ENCODE measurements around the gene RAB9B. TPM values are rescaled to one million over a fixed set of nuclear protein-coding genes. Genes with fewer than 3 reads are reported as not detected.
A peak's percentile ranks its signal among the peaks of the same experiment; 100 is the strongest.

RAB9B gene
- total RNA-seq, 1 experiment from 2014 or later: 0.31 TPM

DNA sequence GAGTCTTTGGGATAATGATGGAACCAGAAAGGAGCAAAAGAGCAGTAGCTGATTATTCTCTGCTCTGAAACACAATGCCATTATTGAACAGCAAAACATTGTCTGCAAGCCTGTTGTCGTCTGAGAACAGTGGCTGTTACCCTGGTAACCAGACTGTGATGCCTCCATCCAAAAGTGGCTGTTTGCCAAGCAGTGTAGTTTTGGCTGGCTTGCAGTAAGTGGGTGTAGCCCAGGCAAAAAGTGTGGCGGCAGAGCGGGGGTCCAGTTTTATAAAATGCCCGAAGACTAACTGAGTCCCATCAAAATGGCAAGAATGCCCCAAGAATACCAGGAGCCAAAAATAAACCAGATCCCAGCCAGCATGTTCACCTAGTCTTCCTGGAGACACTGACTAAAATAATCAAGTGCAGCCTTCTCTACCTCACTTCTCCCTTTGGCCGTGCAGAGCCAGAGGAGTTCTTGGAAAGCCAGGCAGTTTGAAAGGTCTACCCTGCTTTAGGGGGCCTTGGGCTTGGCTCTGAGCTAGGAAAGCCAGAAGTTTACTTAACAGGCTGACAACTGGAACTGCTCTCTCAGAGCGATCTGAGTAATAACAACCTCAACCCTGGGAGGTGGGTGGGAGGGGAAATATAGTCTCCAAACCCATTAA lies 52.8 kb downstream of the RAB9B start:
- H3K23ac ChIP-seq (ENCODE audit: insufficient read length, low read depth, low read length): no peak overlapping the region
- no peak overlapping the region for H3K4me2 ChIP-seq (ENCODE audit: insufficient read depth, insufficient read length, low read length)
- H2BK120ac ChIP-seq (ENCODE audit: low read depth, low read length, poor library complexity, severe bottlenecking): no peak overlapping the region
- H3K9me3 Mint-ChIP-seq: peaks cover 0 to 21% of the 10 kb centered on the region in 2 experiments; a peak in 1 of 5 replicates
- H2AFZ ChIP-seq (ENCODE audit: low read length): no peak overlapping the region
- no peak overlapping the region for H2BK20ac ChIP-seq (ENCODE audit: low read depth, low read length, poor library complexity, severe bottlenecking)
- no peaks in the 10 kb centered on the region for H3K79me2 ChIP-seq (ENCODE audit: insufficient read depth, low read length)
- no peak overlapping the region for H2BK12ac ChIP-seq (ENCODE audit: insufficient read length, low read depth, low read length)
- H4K20me1 ChIP-seq (ENCODE audit: control insufficient read depth, insufficient read depth, insufficient read length): no peaks in the 10 kb centered on the region
- H3K4me1 ChIP-seq (ENCODE audit: insufficient read depth, low read length): no peaks in the 10 kb centered on the region; the same call in 1 of the 2 replicates
- no peaks in the 10 kb centered on the region for H3K23me2 ChIP-seq (ENCODE audit: insufficient read length, low read depth, low read length, poor library complexity, severe bottlenecking)
- no peaks in the 10 kb centered on the region for H3K9me3 ChIP-seq (ENCODE audit: control insufficient read depth, low read depth, low read length)
- no peak overlapping the region for H2AK5ac ChIP-seq (ENCODE audit: insufficient read length, low read length)
- no peak overlapping the region for H4K8ac ChIP-seq (replicated peaks; ENCODE audit: insufficient read length, low read depth, low read length)
- H3K36me3 Mint-ChIP-seq (ENCODE audit: insufficient read depth in 1 of 3, low read depth in 3 of 3): peaks cover 50 to 80% (median 54%) of the 10 kb centered on the region in 3 experiments
- H2BK5ac ChIP-seq (ENCODE audit: insufficient read length, low read length): no peak overlapping the region
- H3K14ac ChIP-seq (ENCODE audit: insufficient read depth, low read length): no peak overlapping the region
- no peak overlapping the region for H3K27ac ChIP-seq (ENCODE audit: insufficient read length, low read depth, low read length)
- no CpG with 5 or more reads among the region's 6 CpGs for WGBS (ENCODE audit: extremely low coverage, insufficient read length, low lambda C conversion rate)
- H3K79me1 ChIP-seq (ENCODE audit: insufficient read depth, low read depth, low read length, poor library complexity, severe bottlenecking): no peaks in the 10 kb centered on the region
- H3K4me3 Mint-ChIP-seq: no peak overlapping the region
- peak; percentile 8 for DNase-seq
- no peak overlapping the region for H4K91ac ChIP-seq (ENCODE audit: insufficient read length, low read depth, low read length)
- H3K9ac ChIP-seq (ENCODE audit: extremely low read depth, insufficient read length, low read length): no peak overlapping the region
- H3K27ac Mint-ChIP-seq: no peak overlapping the region; a peak in 1 of 7 replicates
- H3K27me3 ChIP-seq (ENCODE audit: insufficient read depth, low read length): no peaks in the 10 kb centered on the region
- H3K4ac ChIP-seq (ENCODE audit: low read depth, low read length): no peak overlapping the region
- no peak overlapping the region for H4K5ac ChIP-seq (ENCODE audit: insufficient read length, low read depth, low read length)
- TF ChIP-seq, protein P1, sequence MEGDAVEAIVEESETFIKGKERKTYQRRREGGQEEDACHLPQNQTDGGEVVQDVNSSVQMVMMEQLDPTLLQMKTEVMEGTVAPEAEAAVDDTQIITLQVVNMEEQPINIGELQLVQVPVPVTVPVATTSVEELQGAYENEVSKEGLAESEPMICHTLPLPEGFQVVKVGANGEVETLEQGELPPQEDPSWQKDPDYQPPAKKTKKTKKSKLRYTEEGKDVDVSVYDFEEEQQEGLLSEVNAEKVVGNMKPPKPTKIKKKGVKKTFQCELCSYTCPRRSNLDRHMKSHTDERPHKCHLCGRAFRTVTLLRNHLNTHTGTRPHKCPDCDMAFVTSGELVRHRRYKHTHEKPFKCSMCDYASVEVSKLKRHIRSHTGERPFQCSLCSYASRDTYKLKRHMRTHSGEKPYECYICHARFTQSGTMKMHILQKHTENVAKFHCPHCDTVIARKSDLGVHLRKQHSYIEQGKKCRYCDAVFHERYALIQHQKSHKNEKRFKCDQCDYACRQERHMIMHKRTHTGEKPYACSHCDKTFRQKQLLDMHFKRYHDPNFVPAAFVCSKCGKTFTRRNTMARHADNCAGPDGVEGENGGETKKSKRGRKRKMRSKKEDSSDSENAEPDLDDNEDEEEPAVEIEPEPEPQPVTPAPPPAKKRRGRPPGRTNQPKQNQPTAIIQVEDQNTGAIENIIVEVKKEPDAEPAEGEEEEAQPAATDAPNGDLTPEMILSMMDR (conservative IDR thresholded peaks at IDR 0.05): no peak
- no peak overlapping the region for H2BK15ac ChIP-seq (ENCODE audit: low read depth, low read length)
- H3K56ac ChIP-seq (ENCODE audit: insufficient read length, low read depth, low read length): no peak overlapping the region
- peaks cover 10 to 11% of the 10 kb centered on the region in 2 experiments for H3K4me1 Mint-ChIP-seq
- H3T11ph ChIP-seq (ENCODE audit: low read length): no peak overlapping the region
- no peaks in the 10 kb centered on the region for H3K27me3 Mint-ChIP-seq (ENCODE audit: low read depth)
- H3K18ac ChIP-seq (ENCODE audit: insufficient read length, low read depth, low read length): no peak overlapping the region
